Measurements from ENCODE around the gene GPR6.

DNA sequence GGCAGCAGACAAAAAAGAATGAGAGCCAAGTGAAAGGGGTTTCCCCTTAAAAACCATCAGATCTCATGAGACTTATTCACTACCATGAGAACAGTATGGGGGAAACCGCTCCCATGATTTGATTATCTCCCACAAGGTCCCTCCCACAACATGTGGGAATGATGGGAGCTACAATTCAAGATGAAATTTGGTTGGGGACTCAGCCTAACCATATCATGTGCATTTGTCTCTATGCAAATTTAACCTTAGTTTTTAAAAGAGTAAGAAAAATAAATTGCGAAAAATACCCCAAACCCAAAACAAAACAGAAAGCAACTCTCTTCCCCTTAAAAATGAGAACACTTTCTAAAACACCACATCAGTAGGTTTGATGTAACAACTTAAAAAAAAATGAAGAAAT, 22.6 kb upstream of the GPR6 start:
- TF ChIP-seq, protein P1, sequence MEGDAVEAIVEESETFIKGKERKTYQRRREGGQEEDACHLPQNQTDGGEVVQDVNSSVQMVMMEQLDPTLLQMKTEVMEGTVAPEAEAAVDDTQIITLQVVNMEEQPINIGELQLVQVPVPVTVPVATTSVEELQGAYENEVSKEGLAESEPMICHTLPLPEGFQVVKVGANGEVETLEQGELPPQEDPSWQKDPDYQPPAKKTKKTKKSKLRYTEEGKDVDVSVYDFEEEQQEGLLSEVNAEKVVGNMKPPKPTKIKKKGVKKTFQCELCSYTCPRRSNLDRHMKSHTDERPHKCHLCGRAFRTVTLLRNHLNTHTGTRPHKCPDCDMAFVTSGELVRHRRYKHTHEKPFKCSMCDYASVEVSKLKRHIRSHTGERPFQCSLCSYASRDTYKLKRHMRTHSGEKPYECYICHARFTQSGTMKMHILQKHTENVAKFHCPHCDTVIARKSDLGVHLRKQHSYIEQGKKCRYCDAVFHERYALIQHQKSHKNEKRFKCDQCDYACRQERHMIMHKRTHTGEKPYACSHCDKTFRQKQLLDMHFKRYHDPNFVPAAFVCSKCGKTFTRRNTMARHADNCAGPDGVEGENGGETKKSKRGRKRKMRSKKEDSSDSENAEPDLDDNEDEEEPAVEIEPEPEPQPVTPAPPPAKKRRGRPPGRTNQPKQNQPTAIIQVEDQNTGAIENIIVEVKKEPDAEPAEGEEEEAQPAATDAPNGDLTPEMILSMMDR (IDR thresholded peaks at IDR 0.05) = no peak
- no peak for TF ChIP-seq POLR2A (IDR thresholded peaks at IDR 0.05)

Measured in body of pancreas (tissue), 4 donors.